IPS-NIHi7 (cell line): ENCODE results near the gene FBH1.
"Not testable (repeated sequence)": the region's sequence is repeated elsewhere in the genome, so short reads cannot be mapped to it uniquely, and the experiment has no call there.

Source experiments
- DNase-seq: peaks from one replicate; pipeline ENCODE4 v3.0.0; 2012; ENCODE audit warnings: mixed read lengths; ENCODE audit errors: extremely low spot score

The FBH1 gene

DNA sequence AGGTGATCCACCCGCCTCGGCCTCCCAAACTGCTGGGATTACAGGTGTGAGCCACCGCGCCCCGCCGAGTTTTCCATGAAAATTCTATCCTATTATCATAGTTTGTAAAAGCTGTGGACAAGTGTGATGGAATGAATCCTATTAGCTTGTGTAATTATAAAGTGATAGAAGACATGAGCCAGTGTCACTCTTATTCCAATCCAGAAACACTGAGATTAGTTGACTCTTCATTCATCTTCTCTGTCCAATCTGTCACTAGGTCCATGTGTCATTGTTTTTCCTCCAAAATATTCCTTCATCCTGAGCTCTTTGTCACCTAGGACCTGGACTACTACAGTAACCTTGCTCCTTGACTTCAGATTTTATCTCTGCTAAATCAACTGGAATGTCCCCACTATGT is 13.5 kb downstream of the FBH1 start:
- DNase-seq = no peak

DNA sequence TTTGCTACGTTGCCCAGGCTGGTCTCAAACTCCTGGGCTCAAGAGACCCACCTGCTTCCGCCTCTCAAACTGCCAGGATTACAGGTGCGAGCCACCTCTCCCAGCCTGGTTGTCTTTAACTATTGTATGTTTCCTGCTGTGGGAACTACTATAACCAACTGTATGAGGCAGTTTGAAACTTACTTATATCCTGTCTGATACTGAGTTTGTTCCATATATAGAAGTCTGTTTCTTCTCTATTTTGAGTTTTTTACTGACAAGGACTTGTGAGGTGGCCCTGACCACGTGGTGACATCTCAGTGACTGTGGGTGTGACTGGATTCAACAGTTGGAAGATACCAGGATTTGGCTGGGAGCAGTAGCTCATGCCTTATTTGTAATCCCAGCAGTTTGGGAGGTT is 14.2 kb downstream of the FBH1 start:
- no peak for DNase-seq

- no peak for DNase-seq
Measured at GRCh38 chr10:5905854-5906507, 15.9 kb downstream of the FBH1 start.

DNA sequence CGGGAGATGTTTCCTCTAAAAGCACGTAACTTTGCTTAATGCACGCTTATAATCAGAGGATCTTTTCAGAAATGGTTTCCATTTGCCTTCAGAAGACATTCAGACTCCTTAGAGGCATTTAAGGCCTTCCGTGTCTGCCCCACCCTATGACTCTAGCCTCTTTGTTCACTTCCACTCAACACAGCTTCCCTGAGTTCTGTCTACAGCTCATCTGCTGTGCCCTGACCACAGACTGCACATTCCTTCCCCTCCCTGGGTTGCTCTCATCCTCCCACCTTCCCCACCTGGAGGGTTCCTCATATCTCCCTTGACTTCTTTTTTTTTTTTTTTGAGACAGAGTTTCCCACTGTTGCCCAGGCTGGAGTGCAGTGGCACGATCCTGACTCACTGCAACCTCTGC is 16.6 kb downstream of the FBH1 start:
- DNase-seq = no peak

GRCh38 chr10:5908676-5909075 is 18.6 kb downstream of the FBH1 start:
- DNase-seq = not testable (repeated sequence)

DNA sequence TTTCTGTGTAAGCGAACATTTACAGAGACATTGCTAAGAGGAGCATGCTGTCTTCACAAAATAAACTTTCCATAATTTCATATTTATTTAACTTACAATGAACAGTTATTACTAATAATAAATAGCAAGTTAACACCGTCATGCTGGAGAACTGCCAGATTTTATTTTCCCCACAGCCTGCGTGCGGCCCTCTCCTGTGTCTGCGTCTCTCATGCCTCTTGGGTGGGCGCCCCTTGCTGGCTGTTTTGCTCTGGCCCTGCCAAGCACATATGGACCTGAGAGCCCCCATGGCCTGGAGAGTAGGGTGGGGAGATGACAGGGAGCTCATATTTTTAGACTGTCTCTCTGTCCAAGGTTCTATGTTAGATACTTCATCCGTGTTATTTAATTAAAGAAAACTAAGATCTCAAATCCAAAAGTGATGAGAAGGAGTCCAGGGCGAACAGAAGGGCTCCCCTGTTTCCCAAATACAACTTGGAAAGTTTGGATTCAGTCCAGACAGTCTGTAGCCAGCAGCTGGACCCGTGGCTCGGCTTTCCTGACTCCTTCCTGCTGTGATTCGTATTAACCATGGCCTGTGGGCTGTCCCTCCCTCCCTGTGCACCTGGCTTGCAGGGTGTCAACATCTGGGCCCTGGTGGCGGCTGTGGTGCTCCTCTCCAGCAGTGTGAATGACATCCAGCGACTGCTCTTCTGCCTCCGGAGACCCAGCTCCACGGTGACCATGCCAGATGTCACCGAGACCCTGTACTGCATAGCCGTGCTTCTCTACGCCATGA is 20.5 kb downstream of the FBH1 start:
- DNase-seq = no peak

DNA sequence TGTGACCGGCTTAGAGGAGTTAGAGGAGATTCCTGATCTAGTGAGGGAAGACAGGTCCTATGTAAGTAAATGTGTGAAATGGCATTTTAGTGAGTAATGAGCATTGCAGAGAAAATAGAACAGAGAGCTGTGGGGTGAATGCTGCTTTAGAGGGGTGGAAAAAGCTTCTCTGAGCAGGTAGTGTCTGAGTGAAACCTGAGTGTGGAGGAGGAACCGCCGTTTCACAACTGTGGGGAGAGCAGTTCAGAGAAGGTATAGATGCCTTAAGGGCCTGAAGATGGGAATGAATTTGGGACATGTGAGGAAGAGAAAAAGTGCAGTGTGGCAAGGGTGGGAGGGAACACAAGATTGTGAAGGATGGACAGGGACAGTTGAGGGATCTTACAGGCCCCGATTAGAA is 21.6 kb downstream of the FBH1 start:
- no peak for DNase-seq

- DNase-seq = no peak
Measured at GRCh38 chr10:5913736-5914135, 23.7 kb downstream of the FBH1 start.

GRCh38 chr10:5915451-5915850 is 25.4 kb downstream of the FBH1 start:
- DNase-seq = no peak

GRCh38 chr10:5917305-5917704 is 27.3 kb downstream of the FBH1 start:
- DNase-seq = no peak

DNA sequence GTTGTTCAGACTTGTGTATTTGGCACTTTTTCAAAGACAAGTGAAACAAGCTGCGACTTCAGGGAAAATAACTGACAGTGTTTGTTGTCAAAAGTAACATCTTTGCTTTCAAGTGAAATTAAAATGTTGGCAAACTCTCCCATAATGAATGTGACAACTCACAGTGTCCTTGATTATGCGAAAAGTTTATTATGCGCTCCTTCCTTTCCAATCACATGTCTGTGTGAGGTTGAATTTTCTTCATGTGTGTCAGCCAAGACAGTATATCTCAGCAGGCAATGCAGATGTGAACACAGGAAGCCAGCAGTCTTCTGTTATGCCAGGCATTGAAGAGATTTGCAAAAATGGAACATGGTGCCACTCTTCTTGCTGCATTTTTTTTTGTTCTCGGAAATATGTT is 28.7 kb downstream of the FBH1 start:
- no peak for DNase-seq

GRCh38 chr10:5919568-5919967 is 29.5 kb downstream of the FBH1 start:
- no peak for DNase-seq

DNA sequence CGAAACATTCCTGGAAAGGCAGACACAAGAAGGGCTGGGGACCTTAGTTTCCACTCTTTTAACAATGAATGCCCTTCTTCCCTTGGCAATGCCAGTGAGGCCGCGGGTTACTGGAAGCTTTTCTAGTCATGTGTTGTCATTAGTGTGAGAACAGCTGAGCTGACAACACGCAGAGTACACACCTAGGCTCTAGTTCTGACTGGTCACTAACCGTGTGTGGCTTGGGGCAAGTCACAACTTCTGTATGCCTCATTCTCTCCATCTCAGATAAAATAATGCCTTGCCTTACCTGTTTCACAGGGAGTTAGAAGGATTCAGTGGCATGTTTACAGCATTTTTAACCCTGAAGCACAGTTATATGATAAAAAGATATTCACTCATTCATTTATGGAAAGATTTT is 31.7 kb downstream of the FBH1 start:
- no peak for DNase-seq

DNA sequence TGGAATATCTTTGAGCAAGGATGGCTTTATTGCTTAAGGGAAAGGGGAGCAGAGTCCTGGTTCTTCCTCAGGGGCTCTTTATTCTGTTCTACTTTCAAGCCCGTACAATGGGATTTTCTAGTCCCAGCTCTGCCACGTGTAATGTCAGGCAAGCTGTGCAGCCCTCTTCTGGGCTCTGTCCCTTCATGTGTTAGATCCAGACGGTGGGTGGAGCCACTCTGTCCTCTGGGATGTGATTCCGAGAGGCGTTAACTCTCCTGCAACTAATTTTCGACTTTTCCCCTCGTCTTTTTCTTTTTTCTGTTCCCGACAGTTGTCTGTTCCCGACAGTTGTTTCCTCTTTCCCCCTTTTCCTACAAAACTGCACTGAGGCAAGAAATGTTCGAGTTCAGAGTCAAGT is 34.8 kb downstream of the FBH1 start:
- no peak for DNase-seq

GRCh38 chr10:5927306-5927705 is 37.3 kb downstream of the FBH1 start:
- no peak for DNase-seq

- no peak for DNase-seq
Measured at GRCh38 chr10:5929442-5929841, 39.4 kb downstream of the FBH1 start.

- no peak for DNase-seq
Measured at GRCh38 chr10:5930272-5930671, 40.2 kb downstream of the FBH1 start.

DNA sequence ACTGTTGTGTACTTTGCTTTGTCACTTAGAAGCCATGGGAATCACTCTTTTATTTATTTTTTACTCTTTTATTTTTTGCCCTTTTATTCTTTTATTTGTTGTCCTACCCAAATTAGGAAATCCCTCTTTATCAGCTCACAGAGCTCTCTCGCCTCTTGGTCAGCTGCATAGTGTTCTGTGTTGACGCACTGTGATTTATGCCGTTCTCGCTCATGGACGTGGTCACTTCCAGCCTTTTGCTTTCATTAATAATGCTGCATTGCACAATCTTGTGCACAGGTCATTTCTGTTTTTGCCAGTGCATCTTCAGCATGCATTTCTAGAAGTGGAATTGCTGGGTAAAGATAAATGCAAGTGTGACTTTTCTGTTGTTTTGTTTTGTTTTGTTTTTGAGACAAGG is 42.3 kb downstream of the FBH1 start:
- no peak for DNase-seq

DNA sequence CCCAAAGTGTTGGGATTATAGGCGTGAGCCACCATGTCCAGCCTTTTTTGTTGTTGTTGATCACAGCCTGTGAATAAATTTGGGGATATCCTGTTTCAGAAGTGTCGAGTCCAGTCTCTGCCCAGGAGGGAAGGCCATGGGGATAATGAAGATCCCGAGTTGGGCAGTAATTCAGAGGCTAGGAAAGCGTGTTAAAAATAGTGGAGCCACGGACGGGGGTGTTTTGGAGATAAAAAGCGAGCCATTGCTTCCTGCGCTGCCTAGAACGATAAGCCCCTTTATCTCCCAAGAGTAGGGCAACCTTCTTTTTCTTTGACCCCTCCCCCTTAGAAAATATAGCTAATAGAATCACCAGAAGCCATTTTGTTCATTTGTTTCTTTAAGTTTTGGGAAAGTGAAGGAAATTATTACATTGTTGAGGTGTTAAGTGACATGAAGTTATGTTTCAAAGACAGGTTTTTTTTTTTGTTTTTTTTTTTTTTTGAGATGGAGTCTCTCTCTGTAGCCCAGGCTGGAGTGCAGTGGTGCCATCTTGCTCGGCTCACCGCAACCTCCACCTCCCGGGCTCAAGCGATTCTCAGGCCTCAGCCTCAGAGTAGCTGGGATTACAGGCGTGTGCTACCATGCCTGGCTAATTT is 44.0 kb downstream of the FBH1 start:
- DNase-seq = no peak

GRCh38 chr10:5935628-5936027 is 45.6 kb downstream of the FBH1 start:
- DNase-seq = no peak

- no peak for DNase-seq
Measured at GRCh38 chr10:5937016-5937415, 47.0 kb downstream of the FBH1 start.

DNA sequence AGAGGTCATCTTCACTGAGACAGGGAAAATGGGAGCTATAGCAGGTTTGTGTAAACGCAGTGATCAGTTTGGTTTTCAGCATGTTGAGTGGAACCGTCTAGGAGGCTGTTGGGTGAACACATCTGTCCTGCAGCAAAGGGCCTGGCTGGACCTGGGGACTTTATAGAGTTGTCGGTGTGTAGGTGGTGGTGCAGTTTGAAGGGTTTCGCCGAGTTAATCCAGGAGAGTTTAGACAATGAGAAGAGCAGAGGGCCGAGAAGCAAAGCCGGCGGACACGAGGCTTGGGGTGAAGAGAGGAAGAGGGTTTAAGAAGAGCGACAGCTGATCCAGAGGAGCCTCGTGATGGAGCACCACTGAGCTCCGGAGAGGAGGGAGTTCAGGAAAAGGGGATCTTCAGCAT is 48.2 kb downstream of the FBH1 start:
- no peak for DNase-seq

DNA sequence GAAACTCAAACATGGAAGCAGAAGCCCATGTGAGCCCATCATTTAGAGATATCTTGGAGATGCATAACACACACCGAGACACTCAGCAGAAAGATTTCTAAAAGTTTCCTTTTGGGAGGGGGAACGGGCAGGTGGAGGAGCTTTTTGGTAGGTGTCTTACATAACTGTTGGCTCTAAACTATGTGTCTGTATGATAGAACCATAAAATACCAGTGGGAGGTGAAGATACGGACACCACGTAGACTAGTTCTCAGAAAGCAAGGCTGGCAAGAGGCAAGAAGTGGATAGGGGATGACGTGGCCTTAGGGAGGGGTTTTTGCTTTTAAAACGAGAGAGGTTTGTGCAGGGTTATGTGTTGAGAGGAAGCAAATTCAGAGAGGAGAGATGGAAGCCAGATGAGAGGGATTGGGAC is 50.8 kb downstream of the FBH1 start:
- no peak for DNase-seq
